Nucleus accumbens (tissue), 56 donors: ENCODE data around the gene AGPAT1.
A peak's percentile ranks its signal among the peaks of the same experiment; 100 is the strongest.
"Not testable (repeated sequence)": the region's sequence is repeated elsewhere in the genome, so short reads cannot be mapped to it uniquely, and the experiment has no call there.

Experiments
- DNase-seq, 56 donors: peaks; one replicate each; lab custom pipeline; 2025; lab: John Stamatoyannopoulos, UW

Gene AGPAT1

GRCh38 chr6:32151863-32152768 lies 23.8 kb downstream of the AGPAT1 start, which contains the start of gene PRRT1:
TSS of gene PRRT1 (minus strand) at chr6:32151939. CDS start at chr6:32151827, 112 bp downstream.
- DNase-seq: peak in 33 of 56 donors; percentile 12 to 75 (median 40)

GRCh38 chr6:32151181-32151862 lies 24.6 kb downstream of the AGPAT1 start:
- DNase-seq: peak in 17 of 56 donors; percentile 13 to 57 (median 35)

- DNase-seq: peak in 1 of 56 donors; percentile 10
Observed at GRCh38 chr6:32149932-32150870, 25.7 kb downstream of the AGPAT1 start.

- DNase-seq: no peak
Observed at GRCh38 chr6:32149092-32149755, 26.7 kb downstream of the AGPAT1 start.

GRCh38 chr6:32148289-32149091 lies 27.4 kb downstream of the AGPAT1 start:
- DNase-seq: peak in 13 of 56 donors; percentile 3 to 54 (median 26)

GRCh38 chr6:32147401-32148132 lies 28.3 kb downstream of the AGPAT1 start:
- DNase-seq: no peak

- no peak for DNase-seq
Observed at GRCh38 chr6:32146687-32147086, 29.2 kb downstream of the AGPAT1 start.

GRCh38 chr6:32146287-32146686 lies 29.6 kb downstream of the AGPAT1 start:
- no peak for DNase-seq

- not testable (repeated sequence) for DNase-seq
Observed at GRCh38 chr6:32144238-32144637, 31.6 kb downstream of the AGPAT1 start.

- DNase-seq: no peak
Observed at GRCh38 chr6:32140420-32141046, 35.4 kb downstream of the AGPAT1 start.

- no peak for DNase-seq
Observed at GRCh38 chr6:32139590-32139989, 36.3 kb downstream of the AGPAT1 start.

- no peak for DNase-seq
Observed at GRCh38 chr6:32137454-32137853, 38.4 kb downstream of the AGPAT1 start.

GRCh38 chr6:32133786-32134185 lies 42.1 kb downstream of the AGPAT1 start:
- DNase-seq: no peak

- DNase-seq: no peak
Observed at GRCh38 chr6:32132110-32132509, 43.8 kb downstream of the AGPAT1 start.

- no peak for DNase-seq
Observed at GRCh38 chr6:32131439-32131948, 44.4 kb downstream of the AGPAT1 start.

- peak in 2 of 56 donors; percentile 84 to 94 for DNase-seq
Observed at GRCh38 chr6:32129297-32130088, 46.4 kb downstream of the AGPAT1 start.
